Measurements from ENCODE around the gene TAF4.
"Not testable (repeated sequence)": the region's sequence is repeated elsewhere in the genome, so short reads cannot be mapped to it uniquely, and the experiment has no call there.

Gene TAF4

DNA sequence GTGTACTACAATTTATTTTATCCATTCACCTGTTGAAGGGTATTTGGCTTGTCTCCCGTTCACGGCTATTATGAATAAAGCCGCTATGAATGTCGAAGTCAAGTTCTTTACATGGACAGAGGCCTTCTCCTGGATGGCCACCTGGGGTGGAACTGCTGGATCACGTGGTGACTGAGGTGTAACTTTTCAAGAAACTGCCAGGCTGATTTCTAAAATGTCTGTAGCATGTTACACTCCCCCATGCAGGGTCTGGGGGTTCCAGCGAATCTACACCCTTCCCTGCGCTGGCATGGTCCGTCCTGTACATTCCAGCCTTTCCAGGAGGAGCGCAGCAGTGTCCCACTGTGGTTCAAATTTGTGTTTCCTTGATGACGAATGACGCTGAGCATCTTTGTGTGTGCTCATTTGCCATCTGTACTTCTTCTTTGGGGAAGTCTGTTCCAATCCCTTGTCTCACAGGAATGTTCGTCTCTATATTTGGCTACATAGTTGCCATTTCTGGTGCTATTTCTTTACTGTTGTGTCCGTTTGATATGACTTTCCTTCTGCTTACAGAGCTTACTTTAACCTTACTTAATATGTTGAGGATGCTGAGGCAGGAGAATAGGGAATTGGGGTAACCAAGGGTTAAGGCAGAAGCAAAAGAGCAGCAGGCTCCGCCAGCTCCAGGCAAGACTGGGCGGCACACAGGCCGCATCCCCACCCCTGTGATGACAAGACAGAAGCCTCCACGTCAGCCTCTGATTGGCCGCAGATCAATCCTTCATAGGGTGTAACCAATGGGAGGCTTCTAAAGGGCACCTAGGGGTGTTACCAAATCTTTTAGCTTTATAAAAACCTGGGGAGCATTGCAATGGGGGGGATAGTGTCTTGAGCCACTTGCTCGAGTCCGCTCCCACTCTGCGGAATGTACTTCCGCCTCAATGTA, 106.6 kb downstream of the TAF4 start:
- no peak for DNase-seq

DNA sequence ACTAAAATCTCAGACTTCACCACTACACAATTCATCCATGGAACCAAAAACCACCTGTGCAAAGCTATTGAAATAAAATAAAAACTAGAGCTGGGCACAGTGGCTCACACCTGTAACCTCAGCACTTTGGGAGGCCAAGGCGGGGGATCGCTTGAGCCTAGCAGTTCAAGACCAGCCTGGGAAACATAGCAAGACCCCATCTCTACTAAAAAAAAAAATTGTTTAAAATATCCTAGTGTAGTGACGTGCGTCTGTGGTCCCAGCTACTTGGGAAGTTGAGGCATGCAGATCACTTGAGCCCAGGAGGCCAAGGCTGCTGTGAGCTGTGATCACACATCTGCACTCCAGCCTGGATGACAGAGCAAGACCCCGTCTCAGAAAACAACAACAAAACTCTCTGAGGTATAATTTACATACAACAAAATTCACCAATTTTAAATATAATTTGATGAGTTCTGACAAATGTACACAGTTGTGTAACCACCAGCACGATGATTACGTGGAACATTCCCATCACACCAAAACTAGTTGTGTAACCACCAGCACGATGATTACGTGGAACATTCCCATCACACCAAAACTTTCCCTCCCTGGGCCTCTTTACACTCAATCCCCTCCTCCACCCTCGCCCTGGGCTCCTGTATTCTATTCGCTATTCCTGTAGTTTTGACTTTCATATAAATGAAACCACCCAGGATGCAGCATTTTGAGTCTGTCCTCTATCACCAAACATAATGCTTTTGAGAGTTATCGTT, 107.5 kb downstream of the TAF4 start:
- no peak for DNase-seq

DNA sequence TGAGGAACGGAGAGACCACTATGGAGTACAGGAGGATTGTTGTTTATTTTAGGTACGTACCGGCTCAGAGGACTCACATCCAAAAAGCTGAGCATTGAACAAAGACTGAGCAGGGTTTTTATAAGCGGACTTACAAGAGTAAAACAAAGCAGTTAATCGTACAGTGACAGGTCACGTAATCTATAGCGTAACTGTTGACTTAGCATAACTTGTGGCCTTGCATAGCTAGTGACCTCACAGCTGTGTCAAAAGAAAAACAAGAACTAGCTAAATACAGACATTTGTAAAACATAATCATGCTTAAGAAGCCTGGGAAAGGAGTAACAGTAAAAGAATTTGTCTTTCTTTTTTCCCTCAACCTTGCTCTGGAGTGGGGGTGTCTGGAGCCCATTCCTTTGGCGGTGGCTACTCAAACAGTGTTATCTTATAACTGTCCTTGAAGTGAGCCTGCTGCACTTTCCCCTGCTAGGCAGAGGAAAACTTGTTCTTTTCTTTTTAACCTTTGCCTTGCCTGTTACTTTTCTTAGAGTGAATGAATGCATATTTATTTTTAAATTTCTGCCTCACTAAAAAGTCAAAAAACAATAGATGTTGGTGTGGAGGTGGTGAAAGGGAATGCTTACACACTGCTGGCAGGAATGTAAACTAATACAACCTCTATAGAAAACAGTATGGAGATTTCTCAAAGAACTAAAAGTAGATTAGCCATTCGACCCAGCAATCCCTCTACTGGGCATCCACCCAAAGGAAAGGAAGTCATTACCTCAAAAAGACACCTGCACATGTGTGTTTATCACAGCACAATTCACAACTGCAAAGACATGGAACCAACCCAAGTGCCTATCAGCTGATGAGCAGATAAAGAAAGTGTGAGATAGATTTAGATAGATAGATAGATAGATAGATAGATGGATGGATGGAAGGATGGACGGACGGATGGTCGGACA, 109.0 kb downstream of the TAF4 start:
- DNase-seq: no peak

DNA sequence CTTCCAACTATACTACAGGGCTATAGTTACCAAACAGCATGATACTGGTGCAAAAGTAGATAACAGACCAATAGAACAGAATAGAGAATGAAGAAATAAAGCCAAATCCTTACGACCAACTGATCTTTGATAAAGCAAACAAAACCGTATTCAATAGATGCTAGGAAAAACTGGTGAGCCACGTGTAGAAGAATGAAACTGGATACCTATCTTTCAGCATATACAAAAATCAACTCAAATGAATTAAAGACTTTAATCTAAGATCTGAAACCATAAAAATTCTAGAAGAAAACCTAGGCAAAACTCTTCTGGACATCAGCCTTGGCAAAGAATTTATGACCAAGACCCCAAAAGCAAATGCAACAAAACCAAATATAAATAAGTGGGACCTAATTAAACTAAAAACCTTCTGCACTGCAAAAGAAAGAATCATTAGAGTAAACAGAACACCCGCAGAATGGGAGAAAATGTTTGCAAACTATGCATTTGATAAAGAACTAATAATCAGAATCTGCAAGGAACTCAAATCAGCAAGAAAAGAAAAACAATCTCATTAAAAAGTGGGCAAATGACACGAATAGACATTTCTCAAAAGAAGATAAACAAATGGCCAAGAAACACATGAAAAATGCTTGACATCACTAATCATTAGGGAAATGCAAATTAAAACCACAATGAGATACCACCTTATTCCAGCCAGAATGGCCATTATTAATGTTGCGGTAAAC, 109.8 kb downstream of the TAF4 start:
- DNase-seq: no peak

DNA sequence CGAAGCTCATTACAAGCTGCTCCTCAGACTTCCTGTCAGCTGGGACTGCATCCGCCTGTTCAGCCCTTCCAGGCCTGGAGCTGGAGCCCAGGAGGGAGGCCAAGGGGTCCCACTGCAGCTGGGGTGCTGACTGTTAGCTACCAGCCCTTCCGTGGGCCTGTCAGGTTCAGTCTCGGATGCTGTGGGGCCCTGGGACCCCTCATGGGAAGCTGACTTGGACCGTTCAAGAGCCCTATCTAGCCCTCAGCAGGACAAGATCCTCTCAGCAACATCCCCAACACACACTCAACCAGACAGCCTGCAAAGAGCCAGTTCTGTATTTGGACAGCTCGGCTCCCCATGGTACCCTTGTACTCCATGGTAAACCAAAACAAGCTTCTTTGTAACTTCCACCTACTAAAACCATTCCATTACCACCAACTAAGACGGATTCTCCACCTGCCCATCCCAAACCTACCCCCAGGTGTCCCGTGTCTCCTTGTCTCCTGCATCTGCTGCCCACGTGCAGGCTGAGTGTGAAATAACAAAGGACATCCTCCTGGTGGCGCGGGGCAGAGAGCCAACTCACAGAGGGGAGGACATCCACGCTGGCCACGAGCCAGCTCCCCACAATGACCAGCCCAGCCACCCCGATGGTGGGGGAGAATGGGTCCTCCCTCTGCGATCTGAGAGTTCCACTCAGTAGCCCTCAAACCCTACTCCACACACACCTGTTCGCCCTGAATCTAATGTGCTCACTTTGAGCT, 111.2 kb downstream of the TAF4 start:
- peak; percentile 40 for DNase-seq

DNA sequence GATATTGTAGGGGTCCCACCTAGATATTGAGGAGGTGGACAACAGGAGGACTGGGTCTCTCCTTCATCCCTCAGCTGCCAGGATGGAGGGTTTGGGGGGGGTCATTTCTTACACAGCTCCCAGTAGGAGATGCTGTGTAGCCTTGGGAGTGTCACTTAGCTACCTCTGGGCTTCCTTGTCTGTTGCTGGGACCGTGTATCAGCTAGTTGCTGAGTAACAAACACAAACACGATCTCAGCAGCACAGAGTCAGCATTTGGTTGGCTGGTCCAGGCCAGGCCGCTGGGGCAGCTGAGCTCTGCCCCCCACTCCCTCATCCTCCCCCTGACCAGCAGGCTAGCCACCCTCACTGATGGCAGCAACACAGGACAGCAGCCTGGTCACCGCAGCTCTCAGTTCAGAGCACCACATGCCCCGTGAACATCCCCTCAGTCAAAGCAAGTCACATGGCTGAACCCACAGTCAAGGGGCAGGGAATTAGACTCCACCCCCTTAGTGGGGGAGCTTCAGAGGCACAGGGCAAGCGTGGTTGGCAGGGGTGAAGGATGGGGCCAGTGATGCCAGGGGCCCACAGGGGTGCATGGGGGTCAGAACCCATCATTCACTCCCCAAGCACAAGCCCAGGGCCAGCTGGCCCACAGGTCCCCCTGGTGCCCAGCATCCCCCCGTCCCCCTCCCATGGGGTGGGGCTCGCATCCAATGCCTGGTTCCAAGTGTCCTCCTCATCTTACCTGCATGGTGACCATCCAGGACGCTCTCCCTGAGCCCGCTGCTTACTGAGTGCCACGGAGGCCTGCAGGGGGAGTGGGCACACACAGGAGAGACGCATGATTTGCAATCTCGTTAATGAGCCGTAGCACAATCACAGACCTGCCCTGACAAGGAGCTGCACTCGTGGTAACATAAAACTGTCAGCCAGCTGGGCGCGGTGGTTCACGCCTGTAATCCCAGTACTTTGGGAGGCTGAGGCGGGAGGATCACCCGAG, 112.4 kb downstream of the TAF4 start:
- no peak for DNase-seq

DNA sequence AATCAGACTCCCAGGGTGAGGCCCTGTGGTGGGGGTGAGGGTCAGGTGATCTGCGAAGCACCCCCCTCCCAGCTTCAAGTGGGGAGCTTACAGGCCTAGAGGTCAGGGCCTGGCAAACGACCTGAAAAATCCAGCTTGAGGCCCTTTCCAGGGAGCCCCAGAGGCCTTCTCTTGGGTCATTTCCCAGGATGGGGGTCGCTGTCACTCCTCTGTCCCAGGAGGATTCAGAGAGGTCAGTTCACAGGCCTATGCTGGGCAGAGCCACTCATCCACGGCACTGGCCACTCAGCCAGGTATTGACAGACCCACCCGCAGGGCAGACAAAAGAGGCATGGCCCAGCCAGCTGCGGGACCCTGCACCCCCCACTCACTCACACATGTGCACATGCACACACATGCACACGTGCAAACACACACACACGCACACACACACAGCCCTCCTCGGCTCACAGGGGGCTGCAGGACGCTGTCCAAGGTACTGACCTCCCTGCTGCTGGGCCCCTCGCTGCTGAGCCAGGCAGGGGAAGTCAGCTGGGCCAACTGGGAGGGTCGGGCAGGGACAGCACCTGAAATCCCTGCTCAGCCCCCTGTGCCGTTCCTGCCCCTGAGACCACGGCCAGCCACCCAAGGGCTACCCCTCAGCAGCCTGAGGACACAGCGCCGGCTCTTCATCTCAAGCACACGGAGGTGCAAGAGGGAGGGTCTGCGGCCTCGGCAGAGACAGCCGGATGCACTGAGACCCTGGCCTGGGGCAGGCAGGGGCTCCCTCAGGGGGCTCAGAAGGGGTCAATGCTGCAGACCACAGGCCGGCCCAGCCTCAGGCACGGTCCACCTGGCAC, 113.8 kb downstream of the TAF4 start:
- DNase-seq: no peak

DNA sequence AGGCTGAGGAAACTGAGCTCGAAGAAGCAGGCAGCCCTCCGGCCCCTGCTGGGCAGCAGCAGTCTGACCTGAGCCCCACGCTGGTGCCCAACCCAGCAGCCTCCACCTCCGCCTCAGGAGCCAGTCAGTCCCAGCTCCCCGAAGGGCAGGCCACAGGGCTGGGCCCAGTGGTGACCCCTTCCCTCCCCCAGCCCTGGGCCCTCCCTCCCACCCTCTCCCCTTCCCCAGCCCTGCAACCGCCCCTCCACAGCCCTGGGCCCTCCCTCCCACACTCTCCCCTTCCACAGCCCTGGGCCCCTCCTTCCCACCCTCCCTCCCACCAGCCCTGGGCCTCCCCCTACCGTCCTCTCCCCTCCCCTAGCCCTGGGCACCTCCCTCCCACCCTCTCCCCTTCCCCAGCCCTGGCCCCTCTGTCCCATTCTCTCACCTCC, 115.0 kb downstream of the TAF4 start:
- no peak for DNase-seq

DNA sequence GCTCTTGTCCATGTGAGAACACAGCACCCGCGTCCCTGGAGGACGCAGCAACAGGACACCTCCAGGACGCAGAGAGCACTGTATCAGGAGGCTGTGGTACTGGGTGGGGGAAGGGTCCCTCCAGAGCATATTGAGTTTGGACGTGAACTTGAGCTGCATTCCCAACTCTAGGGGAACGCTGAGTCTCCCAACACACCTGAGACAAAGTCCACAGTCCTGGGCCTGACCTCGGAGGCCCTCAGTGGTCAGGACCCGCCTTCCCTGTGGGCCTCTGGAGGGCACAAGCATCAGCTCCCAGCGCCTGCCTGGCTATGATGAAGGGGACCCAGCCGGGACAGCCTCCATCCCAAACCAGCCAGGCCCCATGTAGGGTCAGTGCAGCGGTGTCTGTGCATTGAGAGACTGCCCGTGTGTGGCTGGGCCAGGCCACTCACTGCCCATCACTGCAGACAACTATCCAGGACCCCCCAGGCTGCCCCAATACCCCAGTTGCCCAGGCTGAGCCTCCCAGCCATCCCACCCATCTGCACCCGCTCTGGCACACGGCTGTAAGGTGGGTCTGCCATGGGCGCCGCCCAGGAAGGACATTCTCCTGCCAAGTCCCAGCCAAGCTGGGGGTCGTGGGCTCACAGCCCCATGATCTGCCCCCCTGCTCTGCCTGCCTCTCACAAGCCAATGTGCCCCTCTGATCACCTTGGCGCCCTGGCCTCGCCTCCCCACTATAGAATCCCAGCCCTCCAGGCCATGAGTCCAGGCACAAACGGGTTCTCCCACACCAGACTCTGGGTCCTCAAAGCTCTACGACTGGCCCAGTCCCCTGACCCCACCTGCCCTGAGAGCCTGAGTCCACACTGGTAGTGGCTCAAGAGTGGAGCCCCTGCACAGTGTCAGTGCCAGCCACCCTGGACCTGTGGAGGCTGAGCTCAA, 115.7 kb downstream of the TAF4 start:
- no peak for DNase-seq

DNA sequence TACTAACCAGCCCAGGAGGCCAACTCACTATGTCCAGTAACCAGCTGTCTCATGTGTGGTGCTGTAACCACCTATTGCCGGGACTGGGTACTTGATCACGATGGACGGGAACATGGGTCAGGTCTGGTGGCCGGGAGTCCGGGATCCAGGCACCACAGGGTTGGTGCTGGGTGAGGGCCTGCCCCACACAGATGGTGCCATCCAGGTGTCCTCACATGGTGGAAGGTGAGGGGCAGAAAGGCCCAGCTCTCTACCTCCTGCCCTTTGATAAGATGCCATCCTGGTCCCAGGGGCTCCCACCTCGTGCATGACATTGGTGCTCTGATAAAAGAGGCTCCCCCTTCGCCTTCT, 116.3 kb downstream of the TAF4 start:
- DNase-seq: no peak

DNA sequence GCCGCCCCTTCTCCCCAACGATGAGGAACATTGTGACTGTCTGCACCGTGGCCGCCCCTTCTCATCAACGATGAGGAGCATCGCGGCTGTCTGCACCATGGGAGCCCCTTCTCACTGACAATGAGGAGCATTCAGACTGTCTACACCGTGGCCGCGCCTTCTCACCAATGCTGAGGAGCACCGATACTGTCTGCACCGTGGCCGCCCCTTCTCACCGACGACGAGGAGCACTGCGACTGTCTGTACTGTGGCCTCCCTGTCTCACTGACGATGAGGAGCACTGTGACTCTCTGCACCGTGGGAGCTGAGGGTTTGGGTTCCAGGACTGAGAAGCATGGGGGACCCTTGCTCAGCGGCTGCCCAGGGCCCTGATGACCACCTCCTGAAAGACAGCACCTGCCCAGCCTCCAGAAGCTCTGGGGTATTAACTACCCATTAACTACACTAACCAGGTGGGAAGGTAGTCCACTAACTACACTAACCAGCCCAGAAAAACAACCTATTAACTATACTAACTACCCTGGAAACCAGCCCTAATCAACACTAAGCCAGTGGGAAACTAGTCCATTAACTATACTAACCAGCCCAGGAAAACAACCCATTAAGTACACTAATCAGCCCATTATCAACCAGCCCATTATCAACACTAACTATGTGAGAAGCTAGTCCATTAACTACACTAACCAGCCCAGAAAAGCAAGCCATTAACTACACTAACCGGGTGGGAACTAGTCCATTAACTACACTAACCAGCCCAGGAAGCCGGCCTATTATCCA, 116.9 kb downstream of the TAF4 start:
- DNase-seq: no peak

DNA sequence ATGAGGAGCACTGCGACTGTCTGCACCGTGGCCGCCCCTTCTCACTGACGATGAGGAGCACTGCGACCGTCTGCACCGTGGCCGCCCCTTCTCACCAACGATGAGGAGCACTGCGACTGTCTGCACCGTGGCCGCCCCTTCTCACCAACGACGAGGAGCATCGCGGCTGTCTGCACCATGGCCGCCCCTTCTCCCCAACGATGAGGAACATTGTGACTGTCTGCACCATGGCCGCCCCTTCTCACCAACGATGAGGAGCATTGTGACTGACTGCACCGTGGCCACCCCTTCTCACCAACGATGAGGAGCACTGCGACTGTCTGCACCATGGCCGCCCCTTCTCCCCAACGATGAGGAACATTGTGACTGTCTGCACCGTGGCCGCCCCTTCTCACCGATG, 117.6 kb downstream of the TAF4 start:
- not testable (repeated sequence) for DNase-seq

DNA sequence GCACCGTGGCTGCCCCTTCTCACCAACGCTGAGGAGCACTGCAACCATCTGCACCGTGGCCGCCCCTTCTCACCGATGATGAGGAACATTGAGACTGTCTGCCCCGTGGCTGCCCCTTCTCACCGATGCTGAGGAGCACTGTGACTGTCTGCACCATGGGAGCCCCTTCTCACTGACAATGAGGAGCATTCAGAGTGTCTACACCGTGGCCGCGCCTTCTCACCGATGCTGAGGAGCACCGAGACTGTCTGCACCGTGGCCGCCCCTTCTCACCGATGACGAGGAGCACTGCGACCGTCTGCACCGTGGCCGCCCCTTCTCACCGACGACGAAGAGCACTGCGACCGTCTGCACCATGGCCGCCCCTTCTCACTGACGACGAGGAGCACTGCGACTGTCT, 120.2 kb downstream of the TAF4 start:
- DNase-seq: not testable (repeated sequence)

DNA sequence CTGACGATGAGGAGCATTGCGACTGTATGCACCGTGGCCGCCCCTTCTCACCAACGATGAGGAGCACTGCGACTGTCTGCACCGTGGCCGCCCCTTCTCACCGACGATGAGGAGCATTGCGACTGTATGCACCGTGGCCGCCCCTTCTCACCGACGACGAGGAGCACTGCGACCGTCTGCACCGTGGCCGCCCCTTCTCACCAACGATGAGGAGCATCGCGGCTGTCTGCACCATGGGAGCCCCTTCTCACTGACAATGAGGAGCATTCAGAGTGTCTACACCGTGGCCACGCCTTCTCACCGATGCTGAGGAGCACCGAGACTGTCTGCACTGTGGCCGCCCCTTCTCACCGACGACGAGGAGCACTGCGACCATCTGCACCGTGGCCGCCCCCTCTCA, 120.7 kb downstream of the TAF4 start:
- not testable (repeated sequence) for DNase-seq

DNA sequence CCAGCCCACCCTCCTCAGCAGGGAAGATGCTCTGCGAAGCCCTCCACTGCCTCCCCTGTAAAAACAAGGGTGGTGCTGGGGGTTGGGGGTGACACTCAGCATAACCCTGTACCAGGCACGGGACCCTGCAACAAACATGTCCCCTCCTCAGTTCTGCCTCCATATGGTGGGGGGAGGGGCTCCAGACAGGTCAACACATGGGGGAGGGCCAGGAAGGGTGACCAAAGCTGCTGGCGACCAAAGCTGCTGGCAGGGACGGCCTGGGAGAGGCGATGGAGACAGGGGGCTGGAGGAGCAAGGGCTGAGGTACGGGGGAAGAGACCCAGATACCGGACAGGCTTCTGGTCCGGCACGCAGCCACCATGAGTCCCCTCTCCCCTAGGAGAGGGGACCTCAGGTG, 123.2 kb downstream of the TAF4 start:
- DNase-seq: no peak

DNA sequence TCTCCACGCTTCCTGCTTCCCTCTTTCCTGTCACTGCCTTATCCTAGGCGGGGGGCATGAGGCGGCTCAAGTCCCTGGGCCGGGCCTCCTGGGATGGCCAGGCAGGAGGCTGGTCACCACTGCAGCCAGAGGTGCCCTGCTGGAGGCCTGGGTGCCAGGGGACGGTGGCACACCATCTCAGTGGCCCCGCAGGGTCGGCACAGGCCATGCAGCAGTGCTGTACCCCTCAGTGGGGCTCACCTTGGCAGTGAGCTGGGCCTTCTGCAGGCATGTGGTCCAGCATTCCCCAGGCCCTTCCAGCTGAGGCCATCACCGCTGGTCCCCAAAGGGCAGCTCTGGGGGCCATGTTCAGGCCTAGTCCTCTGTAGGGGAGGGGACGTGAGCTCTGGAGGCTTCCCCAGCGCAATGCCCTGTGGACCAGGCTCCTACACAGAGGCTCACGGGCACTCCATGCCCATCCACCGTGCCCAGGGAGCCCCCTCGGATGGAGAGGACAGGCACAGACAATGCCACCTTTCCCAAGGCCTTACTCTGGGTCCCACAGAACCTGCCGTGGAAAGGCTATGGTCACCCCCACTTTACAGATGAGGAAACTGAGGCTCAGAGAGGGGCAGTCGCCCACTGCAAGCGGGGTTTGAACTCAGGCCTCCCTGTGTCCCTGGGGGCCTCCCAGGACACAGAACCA, 123.8 kb downstream of the TAF4 start:
- DNase-seq: no peak
